ENCODE data around the gene MACROD2.

DNA sequence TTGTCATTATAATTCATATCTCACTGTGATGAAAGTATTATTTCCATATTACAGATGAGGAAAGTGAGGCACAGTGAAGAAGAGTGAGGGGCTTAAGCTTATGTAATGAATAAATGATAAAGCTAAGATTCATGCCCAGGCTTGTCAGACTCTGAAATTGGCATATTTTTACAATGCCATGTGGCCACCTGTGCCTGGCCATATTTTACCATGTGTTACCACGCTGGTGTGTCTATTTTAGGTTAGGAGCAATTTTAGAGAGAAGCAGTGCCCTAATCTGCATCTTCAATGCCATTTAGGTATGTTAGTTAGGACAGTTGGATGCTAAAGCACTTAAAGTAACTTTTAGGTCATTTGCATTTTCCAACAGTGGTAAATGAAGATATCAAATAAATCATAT lies 530.1 kb downstream of the MACROD2 start:
- no peak for TF ChIP-seq POLR2A (IDR thresholded peaks at IDR 0.05; ENCODE audit: low read depth, low read length)
- no peak for TF ChIP-seq POLR2AphosphoS5 (IDR thresholded peaks at IDR 0.05; ENCODE audit: low read depth, low read length)
- no peak for TF ChIP-seq TAF1 (IDR thresholded peaks at IDR 0.05; ENCODE audit: low read depth, low read length)
- TF ChIP-seq POU2F2 (IDR thresholded peaks at IDR 0.05; ENCODE audit: low read depth, low read length): no peak
- TF ChIP-seq PAX5 (IDR thresholded peaks at IDR 0.05; ENCODE audit: insufficient read depth, low read length, severe bottlenecking): no peak
- TF ChIP-seq SPI1 (IDR thresholded peaks at IDR 0.05; ENCODE audit: low read depth, low read length): no peak
